ENCODE results near the gene ATP9B. TPM values are rescaled to one million over a fixed set of nuclear protein-coding genes. Genes with fewer than 3 reads are reported as not detected.

The ATP9B gene
- total and polyA plus RNA-seq, 4 donors: 7.1 to 31.4 (median 15.5) TPM

DNA sequence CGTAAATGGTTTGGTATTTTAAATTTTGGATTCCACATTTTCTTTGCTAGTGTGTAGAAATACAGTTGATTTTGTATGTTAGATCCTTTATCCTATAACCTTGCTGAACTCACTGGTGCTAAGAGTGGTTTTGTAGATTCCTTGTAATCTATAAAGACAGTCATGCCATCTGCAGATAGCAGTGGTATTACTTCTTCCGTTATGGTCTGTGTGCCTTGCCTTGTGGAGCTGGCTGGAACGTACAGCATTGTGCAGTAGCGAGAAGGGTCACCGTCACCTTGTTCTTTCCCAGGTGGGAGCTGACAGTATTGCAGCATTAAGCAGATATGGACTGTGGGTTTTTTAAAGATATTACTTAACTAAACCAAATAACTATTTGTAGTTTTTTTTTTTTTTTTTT is 33.7 kb downstream of the ATP9B start:
- peaks cover 0 to 3% (median 0%) of the 10 kb centered on the region in 4 donors for H3K9me3 ChIP-seq (ENCODE audit: control insufficient read depth in 4 of 4, low read length in 3 of 4)
- no peaks in the 10 kb centered on the region for H3K36me3 ChIP-seq (ENCODE audit: control insufficient read depth in 4 of 4, insufficient read depth in 3 of 4, low read depth in 1 of 4, low read length in 3 of 4)
- no peak overlapping the region for H3K4me3 ChIP-seq (ENCODE audit: low read depth in 1 of 3, low read length in 3 of 3)
- no peak for DNase-seq (ENCODE audit: low spot score)
- peaks cover 0 to 7% (median 0%) of the 10 kb centered on the region in 4 donors for H3K4me1 ChIP-seq (ENCODE audit: control insufficient read depth in 4 of 4, insufficient read depth in 4 of 4, low read length in 3 of 4)
- TF ChIP-seq GABPA (IDR thresholded peaks at IDR 0.05 in 1 of 2, conservative IDR thresholded peaks at IDR 0.05 in 1 of 2): no peak
- TF ChIP-seq, protein P1, sequence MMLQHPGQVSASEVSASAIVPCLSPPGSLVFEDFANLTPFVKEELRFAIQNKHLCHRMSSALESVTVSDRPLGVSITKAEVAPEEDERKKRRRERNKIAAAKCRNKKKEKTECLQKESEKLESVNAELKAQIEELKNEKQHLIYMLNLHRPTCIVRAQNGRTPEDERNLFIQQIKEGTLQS (IDR thresholded peaks at IDR 0.05): no peak
- H3K9ac ChIP-seq (ENCODE audit: low read depth in 1 of 2, low read length in 2 of 2): no peak overlapping the region
- WGBS: 97% methylated on average over 5 of the region's 5 CpGs
- H3K27ac ChIP-seq (ENCODE audit: low read depth in 1 of 2, low read length in 2 of 2): no peak overlapping the region
- no peaks in the 10 kb centered on the region for H3K27me3 ChIP-seq (ENCODE audit: control insufficient read depth in 4 of 4, insufficient read depth in 4 of 4, low read length in 3 of 4)

DNA sequence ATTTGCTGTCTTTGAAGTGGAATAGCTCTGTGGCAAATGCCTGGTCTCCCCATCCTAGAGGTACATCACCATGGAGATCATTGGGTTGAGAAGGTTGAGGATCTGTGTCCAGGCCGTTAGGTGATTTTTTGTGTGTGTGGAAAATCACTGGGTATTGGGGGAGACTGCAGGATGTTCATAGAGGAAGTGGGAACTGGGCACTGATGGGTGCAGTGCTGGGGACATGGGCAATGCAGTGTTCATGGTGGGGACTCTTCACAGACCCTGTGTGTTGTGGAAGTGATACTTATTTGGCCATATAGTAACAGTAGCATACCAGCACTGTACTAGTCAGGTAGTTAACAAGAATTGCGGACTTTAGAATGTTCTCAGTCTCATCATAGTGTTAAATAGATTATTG is 34.9 kb downstream of the ATP9B start:
- no peak for TF ChIP-seq FOXA1 (IDR thresholded peaks at IDR 0.05)
- Histone ChIP-seq H3K27me3 (ENCODE audit: control insufficient read depth in 4 of 4, insufficient read depth in 4 of 4, low read length in 3 of 4) (no peaks in the 10 kb centered on the region), H3K4me3 (ENCODE audit: low read depth in 1 of 3, low read length in 3 of 3) (no peak overlapping the region), H3K27ac (ENCODE audit: low read depth in 1 of 2, low read length in 2 of 2) (no peak overlapping the region), H3K9ac (ENCODE audit: low read depth in 1 of 2, low read length in 2 of 2) (no peak overlapping the region), H3K4me1 (ENCODE audit: control insufficient read depth in 4 of 4, insufficient read depth in 4 of 4, low read length in 3 of 4) (peaks cover 0 to 7% (median 0%) of the 10 kb centered on the region in 4 donors), H3K9me3 (ENCODE audit: control insufficient read depth in 4 of 4, low read length in 3 of 4) (peaks cover 0 to 3% (median 0%) of the 10 kb centered on the region in 4 donors), H3K36me3 (ENCODE audit: control insufficient read depth in 4 of 4, insufficient read depth in 3 of 4, low read depth in 1 of 4, low read length in 3 of 4) (no peaks in the 10 kb centered on the region)
- DNase-seq (ENCODE audit: low spot score): no peak
- WGBS: 98% methylated on average over 2 of the region's 2 CpGs

DNA sequence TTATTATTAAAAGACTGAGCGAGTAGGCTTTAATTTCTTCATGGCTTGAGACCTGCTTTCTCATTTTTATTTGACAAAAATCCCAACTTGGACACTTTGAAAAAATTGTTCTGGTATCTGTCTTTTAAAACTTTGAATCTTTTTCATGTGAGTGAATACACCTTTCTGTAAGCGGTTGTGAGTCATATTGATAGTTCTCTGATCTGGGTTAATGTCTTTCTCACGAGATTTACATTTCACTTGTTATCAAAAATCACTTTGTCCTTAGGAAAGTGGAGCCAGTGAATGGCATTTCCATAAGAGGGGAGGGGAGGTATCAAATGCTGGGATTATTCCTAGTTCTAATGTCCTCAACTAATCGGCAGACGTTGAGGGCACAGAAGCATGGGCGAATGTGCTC is 36.3 kb downstream of the ATP9B start:
- no peaks in the 10 kb centered on the region for H3K36me3 ChIP-seq (ENCODE audit: control insufficient read depth in 4 of 4, insufficient read depth in 3 of 4, low read depth in 1 of 4, low read length in 3 of 4)
- no peak overlapping the region for H3K4me3 ChIP-seq (ENCODE audit: low read depth in 1 of 3, low read length in 3 of 3)
- no peak for DNase-seq (ENCODE audit: low spot score)
- no peaks in the 10 kb centered on the region for H3K27me3 ChIP-seq (ENCODE audit: control insufficient read depth in 4 of 4, insufficient read depth in 4 of 4, low read length in 3 of 4)
- H3K9me3 ChIP-seq (ENCODE audit: control insufficient read depth in 4 of 4, low read length in 3 of 4): peaks cover 0 to 3% (median 0%) of the 10 kb centered on the region in 4 donors
- H3K4me1 ChIP-seq (ENCODE audit: control insufficient read depth in 4 of 4, insufficient read depth in 4 of 4, low read length in 3 of 4): peaks cover 0 to 7% (median 0%) of the 10 kb centered on the region in 4 donors
- no peak overlapping the region for H3K27ac ChIP-seq (ENCODE audit: low read depth in 1 of 2, low read length in 2 of 2)
- TF ChIP-seq FOXA2 (IDR thresholded peaks at IDR 0.05) (no peak), HNF4G (IDR thresholded peaks at IDR 0.05) (no peak), YY1 (IDR thresholded peaks at IDR 0.05) (no peak), FOXA1 (IDR thresholded peaks at IDR 0.05) (no peak), GABPA (IDR thresholded peaks at IDR 0.05 in 1 of 2, conservative IDR thresholded peaks at IDR 0.05 in 1 of 2) (no peak)
- H3K9ac ChIP-seq (ENCODE audit: low read depth in 1 of 2, low read length in 2 of 2): no peak overlapping the region
- WGBS: 94% methylated on average over 6 of the region's 6 CpGs

DNA sequence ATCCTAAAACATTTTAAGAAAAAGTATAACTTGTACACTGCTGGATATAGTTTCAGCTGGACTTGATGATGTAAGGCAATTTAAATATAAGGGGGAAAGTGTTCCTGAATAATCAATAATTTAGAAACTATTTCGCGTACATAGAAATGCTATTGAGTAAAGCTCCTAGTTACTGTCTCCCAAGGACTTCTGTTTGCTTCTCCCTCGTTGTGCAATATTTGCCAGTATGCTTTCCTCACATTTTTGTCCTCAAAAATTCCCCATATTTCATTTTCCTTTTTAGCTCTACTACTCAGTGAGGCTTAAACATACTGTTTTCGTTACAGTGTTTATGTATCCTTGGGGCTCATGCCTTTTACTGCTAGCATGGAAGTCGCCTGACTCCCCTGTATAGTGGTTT is 36.9 kb downstream of the ATP9B start:
- Histone ChIP-seq H3K27ac (ENCODE audit: low read depth in 1 of 2, low read length in 2 of 2) (no peak overlapping the region), H3K4me1 (ENCODE audit: control insufficient read depth in 4 of 4, insufficient read depth in 4 of 4, low read length in 3 of 4) (peaks cover 0 to 7% (median 0%) of the 10 kb centered on the region in 4 donors), H3K9me3 (ENCODE audit: control insufficient read depth in 4 of 4, low read length in 3 of 4) (no peaks in the 10 kb centered on the region), H3K27me3 (ENCODE audit: control insufficient read depth in 4 of 4, insufficient read depth in 4 of 4, low read length in 3 of 4) (no peaks in the 10 kb centered on the region), H3K4me3 (ENCODE audit: low read depth in 1 of 3, low read length in 3 of 3) (no peak overlapping the region), H3K9ac (ENCODE audit: low read depth in 1 of 2, low read length in 2 of 2) (no peak overlapping the region), H3K36me3 (ENCODE audit: control insufficient read depth in 4 of 4, insufficient read depth in 3 of 4, low read depth in 1 of 4, low read length in 3 of 4) (no peaks in the 10 kb centered on the region)
- DNase-seq (ENCODE audit: low spot score): no peak
- TF ChIP-seq SP1 (IDR thresholded peaks at IDR 0.05) (no peak), HNF4A (conservative IDR thresholded peaks at IDR 0.05) (peak in 1 of 2 donors; percentile 16)
- 53% methylated on average over 5 of the region's 5 CpGs for WGBS

DNA sequence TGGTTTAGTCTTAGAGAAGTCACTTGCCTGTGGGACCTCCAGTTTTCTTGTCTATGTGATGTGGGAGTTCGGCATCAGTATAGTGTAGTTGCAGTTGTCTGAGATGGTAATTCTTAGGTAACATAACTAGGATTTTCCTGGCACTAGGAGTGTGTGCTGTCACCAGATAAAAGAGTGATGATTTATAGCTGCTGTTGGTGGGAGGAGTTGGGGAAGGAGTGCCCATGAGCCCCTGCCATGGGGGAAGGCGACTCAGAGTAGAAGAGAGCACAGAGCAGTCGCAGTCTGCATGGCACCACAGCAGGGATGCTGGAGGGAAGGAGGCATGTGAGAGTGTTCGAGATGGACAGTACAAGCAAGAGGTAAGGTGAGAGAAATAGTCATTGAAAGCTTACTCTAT is 38.7 kb downstream of the ATP9B start:
- H3K27ac ChIP-seq (ENCODE audit: low read depth in 1 of 2, low read length in 2 of 2): no peak overlapping the region
- 97% methylated on average over 4 of the region's 4 CpGs for WGBS

More for the DNA sequence above, 38.7 kb downstream of the ATP9B start:
- Histone ChIP-seq H3K4me1 (ENCODE audit: control insufficient read depth in 4 of 4, insufficient read depth in 4 of 4, low read length in 3 of 4) (peaks cover 0 to 17% (median under 1%) of the 10 kb centered on the region in 4 donors), H3K9me3 (ENCODE audit: control insufficient read depth in 4 of 4, low read length in 3 of 4) (no peaks in the 10 kb centered on the region), H3K27me3 (ENCODE audit: control insufficient read depth in 4 of 4, insufficient read depth in 4 of 4, low read length in 3 of 4) (no peaks in the 10 kb centered on the region), H3K9ac (ENCODE audit: low read depth in 1 of 2, low read length in 2 of 2) (no peak overlapping the region), H3K36me3 (ENCODE audit: control insufficient read depth in 4 of 4, insufficient read depth in 3 of 4, low read depth in 1 of 4, low read length in 3 of 4) (no peaks in the 10 kb centered on the region), H3K4me3 (ENCODE audit: low read depth in 1 of 3, low read length in 3 of 3) (no peak overlapping the region)
- no peak for DNase-seq (ENCODE audit: low spot score)
- no peak for TF ChIP-seq FOXA2 (IDR thresholded peaks at IDR 0.05)
- TF ChIP-seq RAD21 (IDR thresholded peaks at IDR 0.05): no peak
- TF ChIP-seq, protein P1 (IDR thresholded peaks at IDR 0.05): no peak
- TF ChIP-seq NR2F2 (IDR thresholded peaks at IDR 0.05): no peak

Data from liver (tissue), 9 donors.